Skeletal muscle satellite cell (primary cell): ENCODE data around the gene PEPD.

ENCODE experiments used
- H3K27me3 ChIP-seq: 2 replicates; pipeline ENCODE4 v1.7.0; 2013; ENCODE audit warnings: low read length; ENCODE audit not compliant: control insufficient read depth, insufficient read depth
- H3K36me3 ChIP-seq: 2 replicates; pipeline ENCODE4 v1.7.0; 2013; ENCODE audit warnings: mild to moderate bottlenecking, control low read depth, low read length; ENCODE audit not compliant: insufficient read depth
- H3K4me1 ChIP-seq: 2 replicates; pipeline ENCODE4 v1.7.0; 2013; ENCODE audit warnings: low read length; ENCODE audit not compliant: control insufficient read depth, insufficient read depth
- H3K4me2 ChIP-seq: 2 replicates; pipeline ENCODE4 v1.7.0; 2013; ENCODE audit warnings: mild to moderate bottlenecking, low read length
- H3K4me3 ChIP-seq: 2 replicates; pipeline ENCODE4 v1.7.0; 2013; ENCODE audit warnings: low read length
- H3K9ac ChIP-seq: 2 replicates; pipeline ENCODE4 v1.7.0; 2013; ENCODE audit warnings: mild to moderate bottlenecking, low read depth, low read length, moderate library complexity
- H3K9me3 ChIP-seq: replicated peaks from 2 replicates; pipeline ENCODE4 v1.7.0; 2013; ENCODE audit warnings: mild to moderate bottlenecking, control low read depth, low read length

Gene PEPD

DNA sequence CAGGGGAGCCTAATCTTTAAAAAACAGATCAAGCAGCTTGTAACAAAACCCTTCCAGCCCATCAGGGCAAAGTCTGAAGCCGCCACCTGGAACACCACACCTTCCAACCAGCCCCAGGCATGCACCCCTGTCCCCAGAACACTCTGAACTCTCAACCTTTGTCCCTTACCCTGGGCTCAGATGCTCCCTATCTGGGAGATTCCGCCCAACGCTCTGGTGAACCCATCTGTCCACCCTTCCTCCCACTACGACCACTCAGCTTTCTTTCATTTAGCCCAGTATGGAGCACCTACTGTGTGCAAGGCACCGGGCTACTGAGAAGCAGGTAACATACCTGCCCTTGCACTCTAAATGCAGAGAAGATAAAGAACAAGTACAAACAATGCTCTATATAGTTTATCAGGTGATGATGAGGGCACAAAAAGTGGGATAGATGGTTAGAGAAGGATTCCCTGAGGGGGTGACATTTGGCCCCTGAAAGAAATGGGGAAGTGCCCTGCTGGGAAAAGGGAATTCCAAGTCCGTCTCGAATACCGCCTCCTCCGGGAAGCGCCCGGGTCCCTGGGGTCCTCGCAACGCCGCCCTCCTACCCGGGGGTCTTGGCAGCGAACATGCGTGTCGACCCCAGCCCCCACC, 629 bp downstream of the PEPD start:
- Histone ChIP-seq H3K36me3 (no peaks in the 10 kb centered on the region), H3K27me3 (peaks cover 11% of the 10 kb centered on the region), H3K9ac (peak overlapping the region; percentile 93)

GRCh38 chr19:33520048-33520643, 1.4 kb downstream of the PEPD start:
- no peak overlapping the region for H3K4me3 ChIP-seq
- no peak overlapping the region for H3K9ac ChIP-seq
- H3K4me2 ChIP-seq, result peak overlapping the region; percentile 96
- H3K27me3 ChIP-seq, result peaks cover 9% of the 10 kb centered on the region
- H3K9me3 ChIP-seq, result no peaks in the 10 kb centered on the region
- peaks cover 19% of the 10 kb centered on the region for H3K4me1 ChIP-seq
- H3K36me3 ChIP-seq, result no peaks in the 10 kb centered on the region

More for the DNA sequence above, 629 bp downstream of the PEPD start:
- Histone ChIP-seq H3K9me3 (no peaks in the 10 kb centered on the region), H3K4me1 (peaks cover 15% of the 10 kb centered on the region), H3K4me3 (peak overlapping the region; percentile 98), H3K4me2 (peak overlapping the region; percentile 96)

GRCh38 chr19:33519416-33519815, 2.2 kb downstream of the PEPD start:
- Histone ChIP-seq H3K9me3 (no peaks in the 10 kb centered on the region), H3K4me1 (peaks cover 25% of the 10 kb centered on the region), H3K4me2 (no peak overlapping the region)

GRCh38 chr19:33518541-33518940, 3.0 kb downstream of the PEPD start:
- H3K9ac ChIP-seq, result no peak overlapping the region
- no peak overlapping the region for H3K4me2 ChIP-seq
- H3K4me3 ChIP-seq, result no peak overlapping the region
- H3K36me3 ChIP-seq, result no peaks in the 10 kb centered on the region
- no peaks in the 10 kb centered on the region for H3K9me3 ChIP-seq
- H3K4me1 ChIP-seq, result peaks cover 25% of the 10 kb centered on the region
- no peaks in the 10 kb centered on the region for H3K27me3 ChIP-seq

More at GRCh38 chr19:33519416-33519815, 2.2 kb downstream of the PEPD start:
- no peak overlapping the region for H3K4me3 ChIP-seq
- H3K27me3 ChIP-seq, result peaks cover 3% of the 10 kb centered on the region
- no peak overlapping the region for H3K9ac ChIP-seq
- no peaks in the 10 kb centered on the region for H3K36me3 ChIP-seq

DNA sequence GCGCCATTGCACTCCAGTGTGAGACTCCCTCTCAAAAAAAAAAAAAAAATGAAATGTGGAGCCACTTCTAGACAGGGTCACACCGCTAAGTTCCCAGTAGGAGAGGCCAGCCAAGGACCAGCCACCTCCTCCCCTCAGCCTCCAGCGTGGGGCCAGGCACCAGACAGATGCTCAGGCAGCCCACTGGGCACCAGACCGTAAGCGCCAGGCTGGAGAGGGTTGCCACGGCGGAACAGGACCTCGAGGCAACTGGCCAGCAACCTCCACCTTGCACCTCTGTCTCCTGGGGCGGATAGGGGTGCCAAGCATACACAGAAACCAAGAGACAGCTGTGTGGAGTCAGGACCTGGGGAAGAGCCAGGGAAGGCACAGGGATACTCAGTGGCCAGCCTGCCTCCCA, 3.7 kb downstream of the PEPD start:
- Histone ChIP-seq H3K4me3 (no peak overlapping the region), H3K4me2 (no peak overlapping the region), H3K4me1 (peaks cover 25% of the 10 kb centered on the region), H3K36me3 (no peaks in the 10 kb centered on the region), H3K27me3 (no peaks in the 10 kb centered on the region), H3K9me3 (no peaks in the 10 kb centered on the region), H3K9ac (no peak overlapping the region)

DNA sequence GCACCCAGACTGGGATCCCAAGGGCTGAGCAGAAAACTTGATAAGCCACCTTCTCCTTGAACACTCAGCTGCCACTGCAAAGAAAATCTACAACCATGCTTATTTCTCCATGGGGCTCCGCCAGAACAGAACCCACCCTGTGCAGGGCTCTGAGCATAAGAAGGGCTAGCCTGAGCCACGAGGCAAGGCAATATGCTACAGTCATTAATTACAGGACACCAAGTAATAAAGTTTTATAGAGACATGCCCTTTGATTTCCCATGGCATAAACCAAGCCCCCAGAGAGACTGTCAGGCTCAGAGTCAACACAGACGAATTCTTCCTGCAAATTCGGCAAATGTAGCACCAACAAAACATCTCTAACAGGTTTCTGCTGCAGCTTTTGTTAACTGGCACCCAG, 5.7 kb downstream of the PEPD start:
- H3K4me3 ChIP-seq, result no peak overlapping the region
- H3K4me2 ChIP-seq, result no peak overlapping the region
- no peaks in the 10 kb centered on the region for H3K9me3 ChIP-seq
- peaks cover 17% of the 10 kb centered on the region for H3K4me1 ChIP-seq
- peaks cover 4% of the 10 kb centered on the region for H3K36me3 ChIP-seq
- H3K9ac ChIP-seq, result no peak overlapping the region
- H3K27me3 ChIP-seq, result no peaks in the 10 kb centered on the region

DNA sequence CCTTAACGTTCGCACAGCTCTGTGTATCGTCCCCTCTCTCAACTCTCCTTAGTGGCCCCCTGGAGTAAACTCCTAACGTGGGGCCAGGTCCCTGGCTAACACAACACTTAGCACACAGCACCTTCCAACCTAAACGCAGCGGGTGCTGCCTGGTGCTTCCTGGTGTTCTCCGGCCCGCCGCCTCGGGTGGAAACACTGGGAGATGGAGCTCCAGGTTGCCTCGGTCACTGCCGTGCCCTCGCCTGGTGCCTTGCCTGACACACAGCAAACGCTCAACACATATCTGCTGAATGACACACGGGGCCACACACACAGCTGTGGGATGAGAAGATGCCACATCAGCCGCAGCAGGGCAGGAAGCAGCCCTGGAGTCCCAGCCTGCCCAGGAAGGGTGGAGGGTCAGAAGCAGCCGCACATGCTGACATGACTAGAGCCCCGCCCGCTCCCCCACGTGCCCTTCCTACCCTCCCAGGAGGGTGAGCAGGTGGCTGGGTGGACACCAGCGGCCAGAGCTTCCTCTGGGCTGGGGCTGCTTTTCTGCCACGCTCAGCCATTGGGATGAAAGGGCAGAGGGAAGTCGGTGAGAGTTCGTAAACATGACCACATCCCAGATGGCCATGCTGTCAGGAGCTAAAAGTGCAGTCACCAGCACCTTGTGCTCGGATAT, 6.6 kb downstream of the PEPD start:
- H3K9ac ChIP-seq, result no peak overlapping the region
- no peaks in the 10 kb centered on the region for H3K27me3 ChIP-seq
- H3K36me3 ChIP-seq, result peaks cover 4% of the 10 kb centered on the region
- no peaks in the 10 kb centered on the region for H3K9me3 ChIP-seq
- peaks cover 9% of the 10 kb centered on the region for H3K4me1 ChIP-seq
- no peak overlapping the region for H3K4me3 ChIP-seq
- H3K4me2 ChIP-seq, result peak overlapping the region; percentile 9

DNA sequence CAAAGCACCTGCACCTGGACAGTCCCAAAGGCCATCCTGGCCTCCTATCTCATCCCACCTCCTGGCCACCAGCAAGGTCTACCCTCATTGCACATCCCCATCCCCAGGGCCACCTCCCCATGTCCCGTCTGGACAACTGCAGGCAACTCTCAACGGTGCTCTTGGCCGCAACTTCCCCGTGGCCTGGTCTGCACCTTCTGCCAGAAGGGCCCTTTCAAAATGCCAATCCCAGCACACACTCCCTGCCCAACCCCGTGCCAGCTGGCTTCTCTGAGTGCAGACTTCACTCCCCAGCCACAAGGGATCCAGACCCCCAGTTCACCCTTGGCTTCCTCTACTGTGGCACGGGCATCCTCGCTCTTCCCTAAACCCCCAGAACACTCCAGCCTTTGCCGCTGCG, 8.2 kb downstream of the PEPD start:
- Histone ChIP-seq H3K27me3 (no peaks in the 10 kb centered on the region), H3K4me3 (no peak overlapping the region), H3K9ac (no peak overlapping the region), H3K4me2 (no peak overlapping the region), H3K9me3 (no peaks in the 10 kb centered on the region), H3K36me3 (peaks cover 4% of the 10 kb centered on the region), H3K4me1 (peaks cover 9% of the 10 kb centered on the region)

DNA sequence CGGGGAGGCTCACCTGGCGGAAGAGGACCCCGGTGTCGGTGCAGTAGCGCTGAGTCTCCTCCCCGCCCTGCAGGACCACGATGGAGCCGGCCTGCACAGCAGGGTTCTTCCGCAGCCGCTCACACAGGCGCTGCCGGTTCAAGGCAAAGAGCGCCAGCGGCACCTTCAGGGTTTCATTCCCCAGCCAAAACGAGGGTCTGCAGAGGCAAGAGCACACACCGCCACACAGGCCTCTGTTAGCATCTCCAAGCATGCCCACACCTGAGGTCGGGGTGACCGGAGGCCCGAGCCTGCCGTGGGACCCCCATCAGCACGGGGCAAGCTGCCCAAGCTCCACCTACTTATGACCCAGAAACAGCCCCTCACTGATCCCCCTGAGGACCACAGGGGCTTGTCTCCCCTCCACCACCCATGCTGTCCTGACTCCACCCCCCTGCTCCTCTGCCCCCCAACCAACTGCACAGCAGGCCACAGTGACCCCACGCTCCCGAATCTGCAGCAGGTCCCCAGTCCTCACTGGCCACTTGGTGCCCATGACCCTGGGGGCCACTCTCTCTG, 8.9 kb downstream of the PEPD start:
- Histone ChIP-seq H3K9ac (no peak overlapping the region), H3K4me1 (peaks cover 9% of the 10 kb centered on the region), H3K4me3 (no peak overlapping the region), H3K4me2 (no peak overlapping the region), H3K36me3 (peaks cover 4% of the 10 kb centered on the region), H3K9me3 (no peaks in the 10 kb centered on the region), H3K27me3 (no peaks in the 10 kb centered on the region)

GRCh38 chr19:33512021-33512420, 9.6 kb downstream of the PEPD start:
- Histone ChIP-seq H3K4me2 (no peak overlapping the region), H3K4me1 (peaks cover 9% of the 10 kb centered on the region), H3K9ac (no peak overlapping the region), H3K9me3 (no peaks in the 10 kb centered on the region), H3K36me3 (peaks cover 4% of the 10 kb centered on the region), H3K27me3 (no peaks in the 10 kb centered on the region), H3K4me3 (no peak overlapping the region)

GRCh38 chr19:33511346-33511745, 10.2 kb downstream of the PEPD start:
- Histone ChIP-seq H3K27me3 (no peaks in the 10 kb centered on the region), H3K4me2 (no peak overlapping the region), H3K9ac (no peak overlapping the region), H3K4me3 (no peak overlapping the region), H3K9me3 (no peaks in the 10 kb centered on the region), H3K36me3 (peaks cover 4% of the 10 kb centered on the region), H3K4me1 (peaks cover 9% of the 10 kb centered on the region)
